Sciatic nerve (tissue), 2 donors: ENCODE data around the gene EPHA4. TPM values are rescaled to one million over a fixed set of nuclear protein-coding genes. Genes with fewer than 3 reads are reported as not detected.

Experiments used
- ATAC-seq: fragments of 200-7000 bp; cut with Tn5 transposase; one replicate; pipeline ENCODE4 v1.9.1; 2020; ENCODE audit warnings: mild to moderate bottlenecking, moderate library complexity
- DNase-seq: peaks from one replicate; pipeline ENCODE4 v3.0.0-alpha.2; 2020; ENCODE audit warnings: low spot score
- intact Hi-C: fragments of 100-400 bp; cut with DNase I; formaldehyde crosslinking; loops from one replicate; pipeline ENCODE4 v1.14.2; 2022
- total RNA-seq: library from RNA; stranded (reverse); fragmentation: NEBNext Ultra II Directional; extraction: Animal tissue kit (Norgen Biotek cat#: 25700); gene quantifications from one replicate; pipeline ENCODE4 v1.2.1, GENCODE V29; 2021
- donor health status: DM: no; HTN: no; CAD: no.
- donor health status: DM: no; HTN: no; CAD: no.

Gene EPHA4
- total RNA-seq, 1 donor from 2014 or later: 17.7 TPM

GRCh38 chr2:221552291-221552690, 19.8 kb downstream of the EPHA4 start:
- intact Hi-C loops: no loop called here
- DNase-seq: no peak
- ATAC-seq: no peak

- ATAC-seq (no peak), DNase-seq (no peak)
- intact Hi-C loops: no loop called here
Measured at GRCh38 chr2:221551864-221552263, 20.2 kb downstream of the EPHA4 start.

DNA sequence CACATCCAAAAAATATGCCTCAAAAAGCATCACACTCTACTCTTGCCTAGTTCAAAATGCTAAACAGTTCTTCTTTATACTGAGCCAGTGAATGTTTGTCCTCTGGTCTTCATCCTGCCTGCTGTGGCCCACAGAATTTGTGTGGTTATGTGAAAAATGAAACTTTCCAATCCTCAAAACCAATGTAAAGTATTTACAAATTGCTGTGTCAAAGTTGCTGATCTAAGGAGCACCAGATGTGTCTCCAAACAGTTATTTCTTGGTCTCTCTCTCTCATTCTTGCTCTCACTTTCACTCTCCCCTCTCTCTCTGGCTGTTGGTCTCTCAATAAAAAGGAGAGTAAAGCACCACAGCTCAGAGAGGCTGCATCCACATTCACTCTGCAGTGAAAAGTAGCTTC, 23.0 kb downstream of the EPHA4 start:
- ATAC-seq (no peak), DNase-seq (no peak)
- intact Hi-C loops: no loop called here

- ATAC-seq: no peak
- DNase-seq: no peak
- intact Hi-C loops: no loop called here
Measured at GRCh38 chr2:221546505-221547225, 25.4 kb downstream of the EPHA4 start.

GRCh38 chr2:221541131-221541735, 30.9 kb downstream of the EPHA4 start:
- no peak for ATAC-seq
- no peak for DNase-seq
- intact Hi-C loops: no loop called here

GRCh38 chr2:221539246-221539645, 32.9 kb downstream of the EPHA4 start:
- ATAC-seq (no peak), DNase-seq (no peak)
- intact Hi-C loops: no loop called here

GRCh38 chr2:221535824-221536223, 36.3 kb downstream of the EPHA4 start:
- intact Hi-C loops: no loop called here
- ATAC-seq (no peak), DNase-seq (no peak)

DNA sequence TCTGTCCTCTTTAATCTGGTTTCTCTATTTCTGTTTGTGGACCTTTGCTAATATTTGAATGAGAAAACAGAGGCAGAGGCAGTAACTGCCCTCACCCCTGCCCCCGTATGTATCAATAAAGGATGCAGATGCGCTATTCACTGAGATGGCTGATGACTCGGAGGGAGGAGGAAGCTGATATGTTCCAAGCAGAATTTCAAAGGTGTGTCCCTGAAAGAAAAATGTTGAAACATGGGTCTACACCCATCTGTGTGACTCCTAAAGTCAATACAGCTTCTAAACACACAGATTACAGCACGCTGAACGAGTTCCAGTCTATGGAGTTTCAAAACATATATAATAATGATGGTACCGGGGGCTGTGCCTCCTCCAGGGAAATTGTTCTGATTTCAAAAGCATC, 38.8 kb downstream of the EPHA4 start:
- intact Hi-C loops: no loop called here
- no peak for ATAC-seq
- no peak for DNase-seq

DNA sequence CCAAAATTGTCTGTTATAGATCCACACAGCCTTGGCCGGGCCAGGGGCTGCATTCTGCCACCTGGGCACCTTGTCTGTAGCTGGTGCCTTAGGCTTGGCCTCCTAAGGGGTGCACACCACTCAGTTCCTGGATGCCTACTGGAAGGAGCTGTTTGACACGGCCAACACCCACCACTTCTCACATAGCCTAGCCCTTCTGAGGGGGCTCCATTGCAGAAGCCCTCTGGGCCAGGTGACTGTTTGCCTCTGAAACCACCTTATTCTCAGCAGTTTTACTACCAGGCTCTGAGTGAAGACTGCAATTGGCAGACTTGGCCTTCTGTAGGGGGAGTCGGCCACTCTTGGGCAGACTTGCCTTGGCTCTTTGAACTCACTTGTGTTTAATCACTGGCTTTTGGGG, 39.5 kb downstream of the EPHA4 start:
- intact Hi-C loops: no loop called here
- no peak for DNase-seq
- ATAC-seq: no peak

- intact Hi-C loops: no loop called here
- DNase-seq (no peak), ATAC-seq (no peak)
Measured at GRCh38 chr2:221530653-221531037, 41.5 kb downstream of the EPHA4 start.

DNA sequence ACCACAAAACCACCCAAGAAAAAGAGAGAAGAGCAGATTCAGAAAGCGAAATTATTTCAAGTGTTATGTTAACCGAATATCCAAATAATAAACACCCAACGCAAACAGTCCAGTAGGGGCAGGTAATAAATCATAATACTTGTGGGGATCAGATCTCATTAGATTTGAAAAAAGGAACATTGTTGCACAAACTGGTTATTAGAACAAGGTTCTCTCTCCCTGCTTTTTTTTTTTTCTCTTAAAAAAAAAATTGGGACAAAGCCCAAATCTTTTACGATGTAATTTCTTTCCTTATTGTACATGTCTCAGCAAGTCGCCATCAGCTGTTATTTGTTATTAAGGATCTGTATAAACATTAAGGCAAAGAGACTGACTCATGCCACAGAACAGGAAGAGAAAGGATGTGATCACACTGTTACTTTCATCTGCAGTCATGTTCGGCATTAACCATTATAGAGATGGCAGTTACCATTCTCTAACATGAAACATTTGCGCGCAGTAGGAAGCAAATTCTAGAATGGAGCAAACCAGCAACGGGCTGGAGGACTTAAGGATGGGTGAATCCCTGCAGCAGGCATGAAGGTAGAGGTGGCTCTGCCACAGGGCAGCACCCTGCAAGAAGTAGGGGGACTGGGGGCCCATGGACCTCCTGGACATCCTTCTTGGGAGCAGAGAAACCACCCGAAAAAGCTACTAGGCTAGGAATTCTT, 42.0 kb downstream of the EPHA4 start:
- ATAC-seq: no peak
- intact Hi-C loops: no loop called here
- no peak for DNase-seq

GRCh38 chr2:221529177-221529942, 42.7 kb downstream of the EPHA4 start:
- no peak for DNase-seq
- no peak for ATAC-seq
- intact Hi-C loops: no loop called here

- ATAC-seq (no peak), DNase-seq (no peak)
- intact Hi-C loops: no loop called here
Measured at GRCh38 chr2:221527776-221528309, 44.3 kb downstream of the EPHA4 start.

DNA sequence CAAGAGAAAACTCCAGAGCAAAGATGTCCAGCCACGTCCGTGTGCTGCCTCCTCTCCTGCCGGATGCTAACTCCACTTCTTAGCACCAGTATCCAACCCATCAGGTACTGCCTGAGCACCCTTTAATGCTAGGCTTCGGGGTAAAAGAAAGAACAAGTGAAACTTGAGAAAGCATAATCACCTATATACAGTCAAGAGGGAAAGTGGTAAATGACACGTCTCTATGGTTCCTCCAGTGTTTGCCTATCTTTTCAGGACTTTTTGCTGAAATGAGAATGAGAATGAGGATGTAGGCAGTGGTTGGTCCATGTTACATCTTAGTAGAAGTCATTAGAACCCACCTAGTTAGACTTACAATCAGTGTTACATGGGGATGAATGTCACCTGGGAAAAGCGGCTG, 47.9 kb downstream of the EPHA4 start:
- ATAC-seq (no peak), DNase-seq (no peak)
- intact Hi-C loops: no loop called here

DNA sequence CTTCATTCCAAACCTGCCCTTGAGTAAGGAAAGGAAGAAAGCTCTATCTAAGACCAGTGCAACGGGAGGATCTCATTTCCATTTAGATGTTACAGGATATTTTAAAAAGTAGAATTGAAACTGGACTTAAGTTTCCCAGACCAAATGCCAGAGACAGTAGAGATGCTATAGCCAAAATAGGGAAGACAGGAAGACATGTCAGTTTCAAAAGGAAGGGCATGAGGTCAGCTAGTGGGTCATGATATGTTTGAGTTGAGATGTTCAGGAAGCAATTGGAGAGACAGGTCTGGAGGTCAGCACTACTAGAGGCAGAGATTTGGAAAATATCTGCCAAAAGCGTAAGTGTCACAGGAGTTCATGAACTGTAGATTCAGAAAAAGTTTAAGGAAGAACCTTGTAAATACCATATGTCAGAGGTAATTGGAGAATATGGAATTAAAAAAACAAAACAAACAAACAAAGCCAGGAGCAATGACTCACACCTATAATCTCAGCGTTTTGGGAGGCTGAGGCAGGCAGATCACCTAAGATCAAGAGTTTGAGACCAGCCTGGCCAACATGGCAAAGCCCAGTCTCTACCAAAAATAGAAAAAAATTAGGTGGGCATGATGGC, 50.8 kb downstream of the EPHA4 start:
- DNase-seq: no peak
- no peak for ATAC-seq
- intact Hi-C loops: no loop called here

DNA sequence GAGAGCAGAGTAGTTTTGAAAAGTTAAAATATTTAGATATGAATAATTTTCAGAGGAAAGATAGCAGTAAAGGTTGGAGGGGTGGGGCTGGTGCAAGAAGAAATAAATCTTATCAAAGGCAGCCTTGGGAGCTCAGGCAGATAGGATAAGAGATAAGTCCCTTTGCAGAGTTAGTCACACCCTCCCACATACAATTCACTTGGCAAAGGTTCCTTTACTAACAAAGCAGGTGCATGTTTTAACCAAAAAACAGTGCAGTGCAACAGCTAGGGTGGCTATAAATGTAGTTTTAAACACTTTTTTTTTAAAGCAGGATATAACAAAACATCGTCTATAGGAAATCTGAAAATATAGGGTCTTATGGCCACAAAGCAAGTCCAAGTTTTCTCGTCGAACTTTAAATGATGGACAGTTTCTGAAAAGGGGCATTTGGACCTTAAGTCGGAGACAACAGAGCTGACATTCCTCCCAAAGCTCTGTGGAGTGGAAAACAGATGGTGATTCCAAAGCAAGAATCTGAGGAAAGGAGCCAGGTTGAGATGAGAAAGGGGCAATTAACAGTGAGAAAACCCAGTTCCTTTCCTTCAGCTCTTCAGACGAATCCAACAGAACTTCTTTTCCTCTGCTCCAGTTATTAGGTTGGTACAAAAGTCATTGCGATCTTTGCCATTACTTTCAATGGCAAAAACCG, 53.0 kb downstream of the EPHA4 start:
- ATAC-seq (no peak), DNase-seq (no peak)
- intact Hi-C loops: no loop called here

- DNase-seq (no peak), ATAC-seq (no peak)
- intact Hi-C loops: no loop called here
Measured at GRCh38 chr2:221518201-221518934, 53.7 kb downstream of the EPHA4 start.

DNA sequence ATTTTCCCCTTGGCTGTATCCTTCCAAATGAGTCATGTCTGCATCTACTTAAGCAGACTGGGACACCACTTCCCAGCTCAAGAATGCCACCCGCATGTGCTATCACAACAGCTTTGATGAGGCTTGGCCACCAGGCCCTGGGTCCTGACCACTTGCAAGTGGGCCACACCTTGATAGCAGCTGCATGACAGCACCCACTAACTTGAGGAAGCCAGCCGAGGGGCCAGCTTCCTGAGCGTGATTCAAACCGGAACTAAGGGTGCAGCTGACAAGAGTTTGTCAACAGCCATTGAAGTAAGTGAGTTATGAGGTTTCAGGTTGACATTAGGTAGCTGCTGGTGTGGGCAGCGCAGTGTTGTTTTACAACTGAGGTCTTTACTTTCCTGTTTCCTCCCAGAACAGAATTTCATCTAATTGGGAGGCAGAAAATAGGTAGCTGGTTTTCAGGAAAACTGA, 54.4 kb downstream of the EPHA4 start:
- ATAC-seq (no peak), DNase-seq (no peak)
- intact Hi-C loops: no loop called here
